Measurements from ENCODE around the gene LIMS2. TPM values are rescaled to one million over a fixed set of nuclear protein-coding genes. Genes with fewer than 3 reads are reported as not detected.

The LIMS2 gene
- polyA plus RNA-seq, 1 donor (not counting 4 experiments of a cell fraction or from before 2014, with no cell fraction given): not detected

DNA sequence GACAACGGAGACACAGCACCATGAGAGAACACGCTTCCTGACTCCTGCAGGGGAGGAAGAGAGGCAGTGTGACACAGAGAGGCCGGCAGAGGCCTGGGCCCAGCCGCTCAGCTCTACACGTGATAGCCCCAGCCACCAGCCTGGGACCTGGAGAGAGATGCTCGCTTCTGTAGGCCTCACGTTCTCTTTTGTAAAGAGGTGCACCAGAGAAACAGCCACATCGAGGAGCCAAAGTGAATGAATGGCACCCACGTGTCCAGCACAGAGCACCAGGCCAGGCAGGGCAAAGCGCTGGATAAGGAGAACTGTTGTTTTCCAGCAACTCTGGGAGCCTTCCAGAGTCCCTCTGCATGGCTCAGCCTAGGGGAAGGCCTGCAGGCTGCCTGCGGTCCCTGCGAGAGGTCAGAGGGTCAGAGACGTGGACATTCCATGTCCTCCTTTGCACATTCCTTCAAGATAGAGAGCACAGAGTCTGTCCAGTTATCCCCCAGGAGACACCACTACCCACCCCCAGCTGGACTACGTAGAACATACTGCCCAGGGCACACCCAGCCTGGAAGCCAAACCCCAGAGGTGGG is 14.2 kb downstream of the LIMS2 start:
- dilution Hi-C loops (cut with MboI; ENCODE audit: extremely low pct_ligation_motif_present, low sequenced_read_pairs): no loop called here
- Histone ChIP-seq H3K27me3 (ENCODE audit: control insufficient read depth, extremely low read depth, insufficient read depth, low read length) (peaks cover 31% of the 10 kb centered on the region), H3K4me1 (ENCODE audit: control insufficient read depth, extremely low read depth, insufficient read depth, low read length) (peaks cover 5% of the 10 kb centered on the region), H2AFZ (ENCODE audit: control insufficient read depth, low read length) (no peak overlapping the region), H3K36me3 (ENCODE audit: control insufficient read depth in 2 of 2, extremely low read depth in 1 of 2, insufficient read depth in 2 of 2, low read length in 2 of 2) (no peaks in the 10 kb centered on the region), H3K9me3 (ENCODE audit: control insufficient read depth, low read depth, low read length) (no peaks in the 10 kb centered on the region), H3K27ac (ENCODE audit: control insufficient read depth, insufficient read depth, low read length) (no peak overlapping the region), H3K9ac (ENCODE audit: control insufficient read depth, extremely low read depth, insufficient read depth, low read length) (no peak overlapping the region), H3K79me2 (ENCODE audit: control insufficient read depth, insufficient read depth, low read length) (no peaks in the 10 kb centered on the region), H4K20me1 (ENCODE audit: control insufficient read depth, extremely low read depth, insufficient read depth, low read length) (no peaks in the 10 kb centered on the region), H3K4me3 (ENCODE audit: control insufficient read depth in 2 of 3, extremely low read depth in 1 of 3, insufficient read depth in 2 of 3, low read depth in 1 of 3, low read length in 3 of 3) (no peak overlapping the region), H3K9me1 (ENCODE audit: control insufficient read depth, extremely low read depth, insufficient read depth, low read length) (no peaks in the 10 kb centered on the region), H3K4me2 (ENCODE audit: control insufficient read depth, extremely low read depth, insufficient read depth, low read depth, low read length) (no peak overlapping the region)
- TF ChIP-seq, protein P1, sequence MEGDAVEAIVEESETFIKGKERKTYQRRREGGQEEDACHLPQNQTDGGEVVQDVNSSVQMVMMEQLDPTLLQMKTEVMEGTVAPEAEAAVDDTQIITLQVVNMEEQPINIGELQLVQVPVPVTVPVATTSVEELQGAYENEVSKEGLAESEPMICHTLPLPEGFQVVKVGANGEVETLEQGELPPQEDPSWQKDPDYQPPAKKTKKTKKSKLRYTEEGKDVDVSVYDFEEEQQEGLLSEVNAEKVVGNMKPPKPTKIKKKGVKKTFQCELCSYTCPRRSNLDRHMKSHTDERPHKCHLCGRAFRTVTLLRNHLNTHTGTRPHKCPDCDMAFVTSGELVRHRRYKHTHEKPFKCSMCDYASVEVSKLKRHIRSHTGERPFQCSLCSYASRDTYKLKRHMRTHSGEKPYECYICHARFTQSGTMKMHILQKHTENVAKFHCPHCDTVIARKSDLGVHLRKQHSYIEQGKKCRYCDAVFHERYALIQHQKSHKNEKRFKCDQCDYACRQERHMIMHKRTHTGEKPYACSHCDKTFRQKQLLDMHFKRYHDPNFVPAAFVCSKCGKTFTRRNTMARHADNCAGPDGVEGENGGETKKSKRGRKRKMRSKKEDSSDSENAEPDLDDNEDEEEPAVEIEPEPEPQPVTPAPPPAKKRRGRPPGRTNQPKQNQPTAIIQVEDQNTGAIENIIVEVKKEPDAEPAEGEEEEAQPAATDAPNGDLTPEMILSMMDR (optimal IDR thresholded peaks at IDR 0.05 in 1 of 3, IDR thresholded peaks at IDR 0.05 in 1 of 3, conservative IDR thresholded peaks at IDR 0.05 in 1 of 3; ENCODE audit: extremely low read depth in 1 of 3, insufficient read depth in 2 of 3, low read length in 3 of 3): no peak
- TF ChIP-seq EZH2 (IDR thresholded peaks at IDR 0.05; ENCODE audit: low read length): no peak
- DNase-seq (ENCODE audit: low read depth, low spot score): no peak
- no peak for FAIRE-seq

DNA sequence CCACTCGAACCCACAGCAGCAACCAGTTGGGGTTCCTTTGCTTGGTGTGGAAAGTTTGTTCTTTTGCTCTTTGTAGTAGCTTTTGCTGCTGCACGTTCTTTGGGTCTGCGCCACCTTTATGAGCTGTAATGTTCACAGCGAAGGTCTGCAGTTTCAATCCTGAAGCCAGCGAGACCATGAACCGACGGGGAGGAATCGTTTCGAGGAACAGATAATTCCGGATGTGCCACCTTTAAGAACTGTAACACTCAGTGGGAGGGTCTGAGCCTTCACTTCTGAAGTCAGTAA is 15.1 kb downstream of the LIMS2 start:
- H3K4me3 ChIP-seq (ENCODE audit: control insufficient read depth in 2 of 3, extremely low read depth in 1 of 3, insufficient read depth in 2 of 3, low read depth in 1 of 3, low read length in 3 of 3): no peak overlapping the region
- FAIRE-seq: no peak
- H3K27me3 ChIP-seq (ENCODE audit: control insufficient read depth, extremely low read depth, insufficient read depth, low read length): peaks cover 21% of the 10 kb centered on the region
- H4K20me1 ChIP-seq (ENCODE audit: control insufficient read depth, extremely low read depth, insufficient read depth, low read length): no peaks in the 10 kb centered on the region
- TF ChIP-seq, protein P1 (optimal IDR thresholded peaks at IDR 0.05 in 1 of 3, IDR thresholded peaks at IDR 0.05 in 1 of 3, conservative IDR thresholded peaks at IDR 0.05 in 1 of 3; ENCODE audit: extremely low read depth in 1 of 3, insufficient read depth in 2 of 3, low read length in 3 of 3): no peak
- TF ChIP-seq EZH2 (IDR thresholded peaks at IDR 0.05; ENCODE audit: low read length): no peak
- H3K9ac ChIP-seq (ENCODE audit: control insufficient read depth, extremely low read depth, insufficient read depth, low read length): no peak overlapping the region
- no peaks in the 10 kb centered on the region for H3K36me3 ChIP-seq (ENCODE audit: control insufficient read depth in 2 of 2, extremely low read depth in 1 of 2, insufficient read depth in 2 of 2, low read length in 2 of 2)
- peaks cover 5% of the 10 kb centered on the region for H3K4me1 ChIP-seq (ENCODE audit: control insufficient read depth, extremely low read depth, insufficient read depth, low read length)
- DNase-seq (ENCODE audit: low read depth, low spot score): no peak
- H3K4me2 ChIP-seq (ENCODE audit: control insufficient read depth, extremely low read depth, insufficient read depth, low read depth, low read length): no peak overlapping the region
- no peak overlapping the region for H2AFZ ChIP-seq (ENCODE audit: control insufficient read depth, low read length)
- H3K79me2 ChIP-seq (ENCODE audit: control insufficient read depth, insufficient read depth, low read length): no peaks in the 10 kb centered on the region
- H3K9me1 ChIP-seq (ENCODE audit: control insufficient read depth, extremely low read depth, insufficient read depth, low read length): no peaks in the 10 kb centered on the region
- no peak overlapping the region for H3K27ac ChIP-seq (ENCODE audit: control insufficient read depth, insufficient read depth, low read length)
- no peaks in the 10 kb centered on the region for H3K9me3 ChIP-seq (ENCODE audit: control insufficient read depth, low read depth, low read length)
- dilution Hi-C loops (cut with MboI; ENCODE audit: extremely low pct_ligation_motif_present, low sequenced_read_pairs): no loop called here
